ENCODE measurements around the gene ABCA5. TPM values are rescaled to one million over a fixed set of nuclear protein-coding genes. Genes with fewer than 3 reads are reported as not detected.

ABCA5 gene
- total and polyA plus RNA-seq, 9 donors, result 8.3 to 34.1 (median 23.7) TPM

GRCh38 chr17:69228018-69228417 lies 98.9 kb downstream of the ABCA5 start:
- no peaks in the 10 kb centered on the region for H3K27me3 ChIP-seq
- intact Hi-C loops (cut with DNase I), result no loop called here
- H3K4me3 ChIP-seq, result peak overlapping the region; percentile 31
- peaks cover 0 to 6% of the 10 kb centered on the region in 2 donors for H3K9me3 ChIP-seq
- no peak for DNase-seq
- TF ChIP-seq CTCF (IDR thresholded peaks at IDR 0.05) (no peak), EP300 (IDR thresholded peaks at IDR 0.05) (no peak), POLR2A (IDR thresholded peaks at IDR 0.05) (no peak)
- peak overlapping the region in 1 of 2 donors; percentile 70 for H3K27ac ChIP-seq
- H3K4me1 ChIP-seq (ENCODE audit: insufficient read depth), result peaks cover 2% of the 10 kb centered on the region
- no peaks in the 10 kb centered on the region for H3K36me3 ChIP-seq

GRCh38 chr17:69227541-69227940 lies 99.4 kb downstream of the ABCA5 start:
- H3K27ac ChIP-seq, result peak overlapping the region in 1 of 2 donors; percentile 70
- no peaks in the 10 kb centered on the region for H3K27me3 ChIP-seq
- peaks cover 2% of the 10 kb centered on the region for H3K4me1 ChIP-seq (ENCODE audit: insufficient read depth)
- H3K36me3 ChIP-seq, result no peaks in the 10 kb centered on the region
- H3K4me3 ChIP-seq, result peak overlapping the region; percentile 31
- intact Hi-C loops (cut with DNase I), result no loop called here
- TF ChIP-seq CTCF (IDR thresholded peaks at IDR 0.05) (no peak), EP300 (IDR thresholded peaks at IDR 0.05) (no peak), POLR2A (IDR thresholded peaks at IDR 0.05) (no peak)
- no peak for DNase-seq
- 12 to 26% (median 13%) methylated on average over 2 of the region's 2 CpGs for WGBS, 3 donors
- H3K9me3 ChIP-seq, result peaks cover 0 to 2% of the 10 kb centered on the region in 2 donors

- H3K36me3 ChIP-seq, result no peaks in the 10 kb centered on the region
- DNase-seq, result no peak
- intact Hi-C loops (cut with DNase I), result no loop called here
- no peak for TF ChIP-seq CTCF (IDR thresholded peaks at IDR 0.05)
- TF ChIP-seq EP300 (IDR thresholded peaks at IDR 0.05), result no peak
- TF ChIP-seq POLR2A (IDR thresholded peaks at IDR 0.05), result no peak
- H3K9me3 ChIP-seq, result no peaks in the 10 kb centered on the region
- peaks cover 2% of the 10 kb centered on the region for H3K4me1 ChIP-seq (ENCODE audit: insufficient read depth)
- H3K27me3 ChIP-seq, result no peaks in the 10 kb centered on the region
- WGBS, 3 donors, result 29 to 46% (median 32%) methylated on average over 3 of the region's 3 CpGs
- no peak overlapping the region for H3K4me3 ChIP-seq
- H3K27ac ChIP-seq, result peak overlapping the region in 1 of 2 donors; percentile 39
Measured at GRCh38 chr17:69223809-69224208, 103.1 kb downstream of the ABCA5 start.

GRCh38 chr17:69222707-69223258 lies 104.2 kb downstream of the ABCA5 start:
- H3K4me3 ChIP-seq, result no peak overlapping the region
- peaks cover 2% of the 10 kb centered on the region for H3K4me1 ChIP-seq (ENCODE audit: insufficient read depth)
- H3K9me3 ChIP-seq, result no peaks in the 10 kb centered on the region
- TF ChIP-seq POLR2A (IDR thresholded peaks at IDR 0.05) (no peak), EP300 (IDR thresholded peaks at IDR 0.05) (no peak), CTCF (IDR thresholded peaks at IDR 0.05) (no peak)
- H3K36me3 ChIP-seq, result no peaks in the 10 kb centered on the region
- intact Hi-C loops (cut with DNase I), result no loop called here
- no peaks in the 10 kb centered on the region for H3K27me3 ChIP-seq
- no peak for DNase-seq
- H3K27ac ChIP-seq, result peak overlapping the region in 1 of 2 donors; percentile 5
